NAMALWA (cell line): ENCODE measurements around the gene PHLDA3.

Experiments used
- DNase-seq: peaks from one replicate; pipeline ENCODE4 v3.0.0-alpha.2; 2015; ENCODE audit warnings: low spot score

Gene PHLDA3

DNA sequence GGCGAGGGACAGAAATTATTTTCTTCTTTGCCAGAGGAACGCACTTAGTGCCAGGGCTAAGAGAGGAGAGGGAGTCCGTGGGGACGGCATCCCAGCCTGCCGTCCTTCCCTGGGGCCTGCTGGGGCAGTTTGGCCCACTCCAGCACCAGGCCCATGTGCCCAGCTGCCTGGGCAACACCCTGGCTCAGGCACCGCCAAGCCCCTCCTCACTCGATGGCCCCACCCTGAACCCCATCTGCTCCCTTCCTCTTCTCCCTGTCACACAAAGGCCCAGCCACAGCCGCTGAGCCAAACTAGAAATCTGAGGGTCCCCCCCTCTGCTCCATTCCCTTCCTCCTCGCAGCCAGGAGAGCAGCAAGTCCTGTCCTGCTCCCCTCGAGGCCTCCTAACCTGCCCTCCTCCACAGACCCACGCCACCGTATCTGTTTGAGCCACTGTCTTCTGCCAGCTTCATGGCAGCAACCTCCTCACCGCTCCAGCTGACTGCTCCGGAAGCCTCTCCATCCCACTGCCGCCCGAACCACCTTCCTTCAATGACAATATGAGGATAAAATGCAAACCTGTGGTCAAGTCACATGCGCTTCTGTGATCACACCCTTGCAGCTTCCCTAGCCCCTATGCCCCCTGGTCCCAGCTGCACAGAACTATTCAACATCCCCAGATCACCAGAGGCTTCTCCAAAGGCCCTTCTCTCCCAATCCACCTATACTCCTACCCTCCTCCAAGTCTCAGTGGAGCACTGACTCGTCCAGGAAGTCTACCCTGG lies 39.1 kb downstream of the PHLDA3 start:
- DNase-seq, result no peak

DNA sequence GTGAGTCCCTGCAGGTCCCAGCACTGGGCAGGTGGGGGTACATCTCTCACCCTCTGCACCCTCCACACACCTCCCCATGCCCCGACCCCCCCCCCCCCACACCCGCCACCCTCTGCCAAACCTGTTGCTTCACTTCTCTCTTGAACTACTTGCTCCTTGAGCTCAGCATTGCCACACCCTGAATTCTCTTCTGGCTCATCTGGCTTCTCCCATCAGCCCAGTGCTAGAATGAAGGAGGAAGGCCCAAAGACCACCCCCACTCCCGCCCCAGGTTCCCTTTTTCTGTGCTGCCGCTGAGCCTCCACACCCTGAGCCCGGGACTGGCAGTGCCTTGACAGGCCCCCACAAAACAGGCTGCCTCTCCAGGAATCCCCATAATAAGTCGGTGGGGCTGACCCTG lies 41.0 kb downstream of the PHLDA3 start:
- no peak for DNase-seq

DNA sequence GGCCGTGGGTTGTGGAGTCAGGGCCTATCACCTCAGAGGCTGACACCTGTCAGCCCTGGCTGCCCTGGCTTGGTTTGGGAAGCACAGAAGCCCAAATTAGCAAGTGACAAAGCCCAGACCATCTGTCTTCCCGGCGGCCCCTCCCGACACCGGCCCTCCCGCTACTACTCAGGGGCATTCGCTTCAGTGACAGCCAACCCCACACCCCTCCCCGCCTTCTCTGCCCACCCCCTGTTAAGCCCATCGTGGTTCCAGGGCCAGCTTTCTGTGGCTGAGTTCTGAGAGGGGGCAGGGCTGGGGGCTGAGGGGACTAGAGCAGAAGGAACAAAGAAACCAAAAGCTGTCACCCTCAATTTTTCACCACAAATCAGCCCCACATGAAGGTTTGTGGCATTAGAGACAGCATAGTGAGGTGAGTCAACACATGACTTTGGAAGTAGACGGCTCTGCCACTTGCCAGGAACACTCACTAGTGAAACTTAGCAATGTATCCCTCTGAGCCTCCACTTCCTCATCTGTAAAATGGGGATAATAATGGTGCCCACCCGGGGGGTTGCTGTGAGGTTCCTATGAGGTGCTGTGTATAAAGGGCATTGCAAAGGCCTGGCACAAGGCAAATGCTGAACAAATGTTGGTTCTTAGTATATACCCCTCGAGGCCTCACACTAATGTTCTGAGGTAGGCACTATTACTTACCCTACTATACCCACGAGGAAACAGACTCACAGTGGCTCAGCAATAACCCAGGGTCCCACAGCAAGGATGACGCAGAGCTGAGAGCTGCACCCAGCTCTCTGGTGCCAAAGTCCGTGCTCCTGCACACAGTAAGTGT lies 42.3 kb downstream of the PHLDA3 start:
- no peak for DNase-seq

DNA sequence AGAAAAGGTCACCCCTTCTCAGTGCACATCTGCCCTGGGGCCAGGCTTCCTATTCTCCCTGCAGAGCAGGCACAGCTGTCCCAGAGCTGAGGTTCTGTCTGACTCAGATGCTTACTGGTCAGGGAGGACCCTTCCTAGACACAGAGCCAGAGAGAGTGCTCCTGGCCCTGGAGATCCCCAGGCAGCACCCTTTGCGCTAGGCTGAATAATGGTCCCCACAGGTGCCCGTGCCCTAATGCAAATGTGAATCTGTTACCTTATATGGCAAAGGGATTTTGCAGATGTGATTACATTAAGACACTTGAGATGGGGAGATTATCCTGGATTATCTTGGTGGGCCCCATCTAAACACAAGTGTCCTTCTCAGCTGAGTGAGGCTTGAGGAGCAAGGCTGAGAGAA lies 44.8 kb downstream of the PHLDA3 start:
- no peak for DNase-seq

DNA sequence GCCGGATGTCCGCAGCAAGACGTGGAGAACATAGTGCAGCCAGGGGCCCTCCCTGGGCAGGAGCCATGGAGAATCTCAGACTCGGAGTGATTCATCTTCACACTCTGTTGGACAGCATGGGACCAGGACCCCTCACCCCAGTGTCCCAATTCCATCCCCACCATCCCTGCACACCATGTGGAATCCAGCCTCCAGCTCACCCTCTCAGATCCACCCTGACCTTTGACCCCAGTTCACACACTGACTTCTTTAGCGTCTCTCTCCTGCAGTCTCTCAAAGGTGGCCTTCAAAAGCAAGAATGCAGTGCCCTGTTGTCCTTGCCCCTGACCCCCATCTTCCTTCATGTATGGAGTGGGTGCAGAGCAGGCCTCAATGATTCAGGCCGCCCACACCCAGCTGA lies 45.3 kb downstream of the PHLDA3 start:
- DNase-seq, result no peak

DNA sequence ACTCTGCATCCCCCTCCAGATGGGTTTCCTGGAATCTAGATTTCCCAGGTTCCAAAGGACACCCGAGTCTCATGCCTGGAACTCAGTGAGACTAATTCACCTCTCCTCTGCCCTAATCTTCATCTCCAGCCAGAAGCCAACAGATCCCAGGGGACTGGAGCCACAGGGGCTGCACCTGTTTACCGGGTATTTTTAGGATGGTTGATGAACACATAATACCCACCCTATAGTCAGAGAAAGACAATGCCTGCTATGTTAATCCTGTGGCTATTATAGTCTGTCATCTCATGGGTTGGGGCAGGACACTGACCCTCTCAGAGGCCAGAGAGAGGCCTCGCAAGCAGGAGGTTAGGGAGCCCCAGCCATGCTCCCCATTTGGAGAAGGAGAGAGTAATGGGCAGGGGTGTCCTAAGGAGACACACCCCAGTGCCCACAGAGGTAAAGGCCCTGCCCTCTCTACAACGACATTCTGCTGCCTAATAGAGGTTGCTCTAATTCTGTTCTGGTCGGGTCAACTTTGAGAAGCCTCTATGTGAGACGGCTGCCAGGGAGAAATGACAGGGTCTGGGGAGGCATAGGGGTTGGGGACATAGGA lies 46.5 kb downstream of the PHLDA3 start:
- no peak for DNase-seq

DNA sequence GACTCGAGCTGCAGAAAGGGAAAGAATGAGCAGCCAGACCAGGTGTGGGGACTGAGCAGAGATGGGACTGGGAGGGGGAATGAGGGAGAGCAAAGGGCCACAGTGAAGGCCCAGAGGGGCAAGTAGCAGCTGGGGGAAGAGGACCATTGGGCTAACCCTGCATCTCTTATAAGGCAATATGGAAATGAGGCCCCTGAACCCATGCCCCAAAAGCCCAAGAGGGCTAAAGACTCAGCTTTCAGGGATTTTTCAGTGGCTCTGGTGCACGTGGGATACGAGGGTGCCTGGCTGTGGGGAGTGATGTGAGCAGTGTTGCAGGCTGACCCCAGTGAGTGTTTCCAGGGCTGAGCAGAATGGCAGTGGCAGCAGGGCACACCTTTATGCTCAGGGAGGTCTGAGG lies 47.0 kb downstream of the PHLDA3 start:
- DNase-seq, result no peak

DNA sequence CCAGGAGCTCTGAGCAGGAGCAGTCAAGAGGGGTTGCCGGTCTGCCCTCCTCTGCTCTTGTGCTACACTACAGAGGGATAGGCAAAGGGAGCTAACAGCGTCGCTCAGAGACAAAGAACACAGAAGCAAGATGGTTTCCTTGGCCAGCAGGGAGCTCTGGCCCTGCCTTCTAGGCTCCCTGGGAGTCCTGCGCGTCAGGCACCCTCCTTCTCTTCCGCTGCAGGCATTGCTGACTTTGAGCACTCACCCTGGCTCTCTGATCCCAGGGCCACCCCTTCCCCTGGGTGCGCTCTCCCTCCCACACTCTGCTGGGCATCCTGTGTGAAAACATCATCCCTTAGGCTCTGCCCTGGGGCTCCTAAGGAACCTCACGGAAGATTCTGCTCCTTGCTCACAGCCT lies 47.9 kb downstream of the PHLDA3 start:
- DNase-seq, result no peak

DNA sequence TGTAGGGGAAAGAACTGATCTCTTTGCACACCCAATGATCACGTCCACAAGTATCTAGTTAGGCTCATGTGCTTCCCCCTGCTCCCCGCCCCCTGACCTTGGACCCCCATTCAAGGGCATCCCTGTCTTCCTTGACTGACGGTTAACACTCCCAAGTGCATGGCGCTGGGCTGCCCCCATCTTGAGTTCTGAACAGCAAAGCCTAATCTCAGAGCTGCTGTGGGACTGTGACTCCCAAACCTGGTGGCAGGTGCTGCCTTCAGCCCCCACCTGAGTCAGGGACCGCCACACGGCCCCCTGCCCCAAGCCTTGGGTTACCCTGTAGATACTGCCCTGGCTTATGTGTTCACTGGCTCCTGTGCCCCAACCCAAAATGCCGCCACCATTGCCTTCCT lies 48.4 kb downstream of the PHLDA3 start:
- DNase-seq, result no peak

DNA sequence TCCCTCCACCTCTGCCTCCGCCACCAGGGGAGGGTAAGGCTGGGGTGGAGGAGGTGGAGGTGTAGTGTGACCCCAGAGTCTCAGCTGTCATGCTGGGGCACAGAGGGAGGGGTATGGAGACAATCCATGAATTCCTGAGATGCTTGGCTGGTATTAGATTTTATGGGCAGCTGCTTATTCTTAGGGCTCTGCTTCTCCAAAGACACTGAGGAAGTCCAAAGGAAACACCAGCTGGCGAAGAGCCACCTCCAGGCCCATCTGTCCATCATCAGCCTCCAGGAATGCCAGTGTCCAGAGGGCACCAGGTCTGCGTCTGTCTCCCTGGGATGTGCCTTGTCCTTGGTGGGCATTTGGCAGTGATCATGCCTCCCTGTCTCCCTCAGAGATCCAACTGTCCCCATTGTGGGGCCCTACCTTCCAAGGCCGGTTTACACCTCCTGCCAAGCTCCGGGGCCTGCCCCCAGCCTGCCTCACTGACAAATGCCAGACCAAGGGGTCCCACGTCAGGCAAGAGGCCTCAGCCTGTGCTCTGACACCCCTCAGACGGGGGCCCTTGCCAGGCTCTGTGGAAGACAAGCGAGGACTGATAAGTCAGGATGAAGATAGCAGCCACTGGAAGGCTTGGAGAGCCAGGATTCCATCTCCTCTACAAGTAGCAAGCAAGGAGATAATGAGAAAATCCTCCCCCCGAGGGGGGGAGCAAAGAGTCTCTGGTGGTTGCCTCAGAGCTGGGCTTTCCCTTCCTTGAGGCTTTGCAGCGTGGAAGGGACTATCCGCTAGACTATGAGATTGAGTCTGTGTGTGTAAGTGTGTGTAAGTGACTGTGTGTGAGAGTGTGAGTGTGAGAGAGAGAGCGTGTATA lies 49.0 kb downstream of the PHLDA3 start:
- DNase-seq, result no peak

DNA sequence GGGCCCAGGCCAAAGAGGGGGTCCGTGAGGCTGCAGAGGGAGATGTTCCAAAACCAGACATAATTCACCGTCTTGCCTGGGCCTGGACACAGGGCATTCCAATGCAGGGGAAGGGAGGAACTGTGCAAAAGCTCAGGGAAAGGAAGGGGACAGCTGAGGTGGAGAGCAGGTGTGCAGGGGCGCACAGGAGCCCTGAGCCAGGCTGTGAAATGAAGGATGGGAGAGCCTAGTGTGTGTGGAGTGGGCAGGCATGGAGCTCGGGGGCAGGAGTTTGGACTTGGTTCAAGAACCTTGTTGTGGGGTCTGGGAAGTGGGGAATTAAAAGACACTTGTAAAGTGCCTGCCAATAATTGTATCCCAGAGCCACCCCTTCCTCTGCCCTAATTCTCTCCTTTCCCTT lies 49.7 kb downstream of the PHLDA3 start:
- no peak for DNase-seq

DNA sequence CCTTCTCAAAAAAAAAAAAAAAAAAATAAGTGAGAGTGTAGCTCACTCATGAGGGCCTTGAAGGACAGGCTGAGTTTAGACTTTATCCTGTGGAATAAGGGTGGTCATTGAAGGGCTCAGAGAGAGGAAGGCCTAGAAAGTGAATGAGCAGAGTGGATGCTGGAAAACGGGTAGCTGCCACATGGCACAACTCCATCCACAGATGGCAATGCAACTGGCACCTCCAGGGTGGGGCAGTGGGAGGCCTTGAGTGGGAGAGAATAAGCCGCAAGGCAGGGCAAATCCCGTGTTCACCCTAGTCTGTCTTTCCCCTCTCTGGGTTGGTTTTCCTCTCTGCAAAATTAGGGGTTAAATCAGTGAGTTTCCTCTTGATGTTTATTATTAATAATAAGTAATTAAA lies 50.5 kb downstream of the PHLDA3 start:
- no peak for DNase-seq
